DND-41 (cell line): ENCODE results near the gene POLR2L.

ENCODE experiments used
- CTCF ChIP-seq: IDR thresholded peaks from 2 replicates; pipeline ENCODE4 v1.5.1; 2012; ENCODE audit warnings: borderline replicate concordance, low read length, moderate library complexity, mild to moderate bottlenecking; ENCODE audit not compliant: poor library complexity, severe bottlenecking; ENCODE audit errors: extremely low read depth
- EZH2 ChIP-seq: IDR thresholded peaks from 3 replicates; pipeline ENCODE4 v1.6.1; 2012; ENCODE audit warnings: borderline replicate concordance, low read depth, mild to moderate bottlenecking, moderate library complexity, low read length, inconsistent platforms; ENCODE audit not compliant: severe bottlenecking

- TF ChIP-seq CTCF (no peak), EZH2 (no peak)
Observed at GRCh38 chr11:803467-803742, 38.9 kb downstream of the POLR2L start.
